ENCODE measurements around the gene CYP4V2. TPM values are rescaled to one million over a fixed set of nuclear protein-coding genes. Genes with fewer than 3 reads are reported as not detected.
"Not testable (repeated sequence)": the region's sequence is repeated elsewhere in the genome, so short reads cannot be mapped to it uniquely, and the experiment has no call there.

CYP4V2 gene
- total and polyA plus RNA-seq, 12 donors: 8.1 to 37.9 (median 25.9) TPM

DNA sequence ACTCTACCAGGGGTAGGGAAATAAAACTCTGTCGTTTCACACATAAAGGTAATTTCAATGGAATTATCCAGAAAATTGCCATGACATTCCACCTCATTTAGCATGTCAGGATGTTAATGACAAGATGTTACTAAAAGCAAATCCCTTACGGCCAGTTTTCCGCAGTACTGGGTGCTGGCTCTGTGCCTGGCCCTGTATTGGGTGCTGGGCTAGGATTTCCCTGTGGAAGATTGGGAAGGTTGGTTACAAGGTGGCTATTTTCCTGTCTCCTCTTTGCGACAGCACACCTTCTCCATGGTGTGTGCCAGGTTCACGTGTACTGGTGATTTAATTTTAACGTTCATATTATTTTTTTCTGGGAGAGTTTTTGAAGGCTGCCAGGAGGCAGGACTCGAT is 49.1 kb downstream of the CYP4V2 start:
- Histone ChIP-seq H3K4me3 (no peak overlapping the region), H3K4me1 (peaks cover 0 to 7% (median 0%) of the 10 kb centered on the region in 9 donors), H3K27ac (no peak overlapping the region), H3K36me3 (peaks cover 0 to 10% (median 0%) of the 10 kb centered on the region in 9 donors), H3K9me3 (no peaks in the 10 kb centered on the region), H3K27me3 (no peaks in the 10 kb centered on the region)
- 84 to 85% methylated on average over 7 of the region's 7 CpGs for WGBS, 2 donors
- intact Hi-C loops (cut with DNase I): no loop called here
- DNase-seq (no peak), ATAC-seq (no peak)
- TF ChIP-seq, protein P1, sequence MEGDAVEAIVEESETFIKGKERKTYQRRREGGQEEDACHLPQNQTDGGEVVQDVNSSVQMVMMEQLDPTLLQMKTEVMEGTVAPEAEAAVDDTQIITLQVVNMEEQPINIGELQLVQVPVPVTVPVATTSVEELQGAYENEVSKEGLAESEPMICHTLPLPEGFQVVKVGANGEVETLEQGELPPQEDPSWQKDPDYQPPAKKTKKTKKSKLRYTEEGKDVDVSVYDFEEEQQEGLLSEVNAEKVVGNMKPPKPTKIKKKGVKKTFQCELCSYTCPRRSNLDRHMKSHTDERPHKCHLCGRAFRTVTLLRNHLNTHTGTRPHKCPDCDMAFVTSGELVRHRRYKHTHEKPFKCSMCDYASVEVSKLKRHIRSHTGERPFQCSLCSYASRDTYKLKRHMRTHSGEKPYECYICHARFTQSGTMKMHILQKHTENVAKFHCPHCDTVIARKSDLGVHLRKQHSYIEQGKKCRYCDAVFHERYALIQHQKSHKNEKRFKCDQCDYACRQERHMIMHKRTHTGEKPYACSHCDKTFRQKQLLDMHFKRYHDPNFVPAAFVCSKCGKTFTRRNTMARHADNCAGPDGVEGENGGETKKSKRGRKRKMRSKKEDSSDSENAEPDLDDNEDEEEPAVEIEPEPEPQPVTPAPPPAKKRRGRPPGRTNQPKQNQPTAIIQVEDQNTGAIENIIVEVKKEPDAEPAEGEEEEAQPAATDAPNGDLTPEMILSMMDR (IDR thresholded peaks at IDR 0.05): no peak

DNA sequence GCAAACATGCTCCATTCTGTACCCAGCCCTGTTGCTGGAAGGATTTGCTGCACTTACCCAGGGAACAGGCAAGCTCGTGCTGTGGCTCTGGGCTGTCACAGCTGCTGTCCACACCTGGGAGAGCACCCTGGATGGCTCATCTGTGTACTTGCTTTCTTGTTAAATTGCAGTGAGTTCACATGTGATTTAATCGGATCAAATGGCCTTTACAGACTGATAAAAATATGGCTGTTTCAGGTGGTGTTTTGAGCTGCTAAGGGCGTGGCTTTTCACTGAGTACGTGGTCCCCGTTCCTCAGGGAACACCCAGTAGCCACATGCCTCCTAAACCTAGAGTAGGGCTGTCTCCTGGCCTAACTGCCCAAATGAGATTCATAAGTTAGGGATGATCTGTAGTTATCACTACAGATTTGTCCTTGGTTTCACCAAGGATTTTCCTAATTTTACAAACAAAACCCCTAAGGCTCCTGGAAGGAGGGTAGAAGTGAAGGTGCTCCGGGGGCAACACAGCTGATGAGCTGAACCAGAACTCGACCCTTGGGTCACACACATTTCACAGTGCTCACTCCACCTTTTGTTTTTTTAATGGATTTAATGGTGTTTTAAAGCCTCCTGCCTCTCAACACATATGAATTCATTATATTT is 49.6 kb downstream of the CYP4V2 start:
- TF ChIP-seq, protein P1 (IDR thresholded peaks at IDR 0.05): no peak
- DNase-seq: no peak
- intact Hi-C loops (cut with DNase I): no loop called here
- ATAC-seq: peak in 4 of 8 donors; percentile 42 to 67 (median 48)
- 77 to 85% methylated on average over 7 of the region's 7 CpGs for WGBS, 2 donors
- Histone ChIP-seq H3K4me1 (peaks cover 0 to 7% (median 0%) of the 10 kb centered on the region in 9 donors), H3K36me3 (peaks cover 0 to 10% (median 0%) of the 10 kb centered on the region in 9 donors), H3K4me3 (no peak overlapping the region), H3K27ac (no peak overlapping the region), H3K27me3 (no peaks in the 10 kb centered on the region), H3K9me3 (no peaks in the 10 kb centered on the region)

DNA sequence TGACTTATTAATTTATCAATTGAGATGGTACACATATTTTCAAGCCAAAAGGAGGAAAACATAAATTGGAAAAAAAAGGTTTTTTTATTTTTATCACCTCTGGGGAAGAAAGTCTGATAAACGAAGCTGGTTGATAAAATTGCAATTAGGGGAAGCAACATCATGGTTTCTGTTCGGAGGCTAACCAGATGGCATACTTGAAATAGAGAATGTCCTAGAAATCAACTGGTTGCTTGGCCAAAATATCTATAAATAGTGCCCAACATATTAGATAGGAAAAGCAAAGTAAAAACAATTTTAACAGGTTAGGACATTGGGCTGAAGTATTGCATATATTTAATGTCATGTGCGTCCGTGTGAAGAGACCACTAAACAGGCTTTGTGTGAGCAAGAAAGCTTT is 50.2 kb downstream of the CYP4V2 start:
- Histone ChIP-seq H3K36me3 (peaks cover 0 to 10% (median 0%) of the 10 kb centered on the region in 9 donors), H3K4me1 (peaks cover 0 to 7% (median 0%) of the 10 kb centered on the region in 9 donors), H3K27ac (no peak overlapping the region), H3K27me3 (no peaks in the 10 kb centered on the region), H3K9me3 (no peaks in the 10 kb centered on the region), H3K4me3 (no peak overlapping the region)
- 58 to 71% methylated on average over 4 of the region's 4 CpGs for WGBS, 2 donors
- ATAC-seq (peak in 1 of 8 donors; percentile 34), DNase-seq (no peak)
- intact Hi-C loops (cut with DNase I): no loop called here
- TF ChIP-seq, protein P1 (IDR thresholded peaks at IDR 0.05): no peak

GRCh38 chr4:186242031-186242430 is 50.7 kb downstream of the CYP4V2 start:
- H3K9me3 ChIP-seq; H3K27me3 ChIP-seq; DNase-seq; ATAC-seq; H3K4me3 ChIP-seq; H3K36me3 ChIP-seq; H3K27ac ChIP-seq; H3K4me1 ChIP-seq; intact Hi-C loops (cut with DNase I): not testable (repeated sequence)
- 87 to 90% methylated on average over 10 of the region's 10 CpGs for WGBS, 2 donors

DNA sequence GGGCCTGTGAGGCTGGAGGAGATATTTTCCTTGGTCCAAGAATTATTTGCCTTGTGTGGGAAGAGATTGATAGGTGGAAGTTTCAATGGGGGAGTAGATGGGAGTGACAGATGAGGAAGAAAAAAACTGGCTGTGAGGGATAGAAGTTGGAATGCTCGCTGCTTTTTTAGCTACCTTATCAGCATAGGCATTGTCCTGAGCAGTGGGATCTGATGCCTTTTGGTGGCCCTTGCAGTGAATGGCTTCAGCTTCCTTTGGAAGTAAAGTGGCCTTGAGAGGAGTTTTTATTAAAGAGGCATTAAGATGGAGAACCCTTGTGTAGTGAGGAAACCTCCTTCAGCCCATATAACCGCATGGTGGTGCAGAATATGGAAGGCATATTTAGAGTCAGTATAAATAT is 52.0 kb downstream of the CYP4V2 start:
- Histone ChIP-seq H3K4me1 (peaks cover 0 to 7% (median 0%) of the 10 kb centered on the region in 9 donors), H3K27ac (no peak overlapping the region), H3K9me3 (no peaks in the 10 kb centered on the region), H3K27me3 (no peaks in the 10 kb centered on the region), H3K36me3 (peaks cover 0 to 4% (median 0%) of the 10 kb centered on the region in 9 donors), H3K4me3 (no peak overlapping the region)
- TF ChIP-seq, protein P1 (IDR thresholded peaks at IDR 0.05): no peak
- 67 to 74% methylated on average over 2 of the region's 2 CpGs for WGBS, 2 donors
- ATAC-seq: no peak
- intact Hi-C loops (cut with DNase I): no loop called here
- DNase-seq: no peak

Data from heart right ventricle (tissue), 16 donors.